Cerebellar cortex (tissue), 1 donor: ENCODE results near the gene CGNL1.

ENCODE experiments used
- DNase-seq: peaks from one replicate; pipeline ENCODE4 v3.0.0-alpha.2; 2015; ENCODE audit warnings: low spot score

CGNL1 gene

GRCh38 chr15:57456559-57456958, 80.3 kb downstream of the CGNL1 start:
- no peak for DNase-seq

- DNase-seq: no peak
Measured at GRCh38 chr15:57457726-57458125, 81.4 kb downstream of the CGNL1 start.

- DNase-seq: no peak
Measured at GRCh38 chr15:57458356-57458781, 82.1 kb downstream of the CGNL1 start.

- DNase-seq: no peak
Measured at GRCh38 chr15:57460208-57460816, 84.0 kb downstream of the CGNL1 start.

GRCh38 chr15:57461541-57461940, 85.2 kb downstream of the CGNL1 start:
- DNase-seq: no peak

- DNase-seq: no peak
Measured at GRCh38 chr15:57462381-57462780, 86.1 kb downstream of the CGNL1 start.

- DNase-seq: no peak
Measured at GRCh38 chr15:57463360-57463759, 87.1 kb downstream of the CGNL1 start.

- DNase-seq: no peak
Measured at GRCh38 chr15:57464480-57464879, 88.2 kb downstream of the CGNL1 start.

GRCh38 chr15:57468486-57468885, 92.2 kb downstream of the CGNL1 start:
- no peak for DNase-seq

GRCh38 chr15:57470543-57470942, 94.2 kb downstream of the CGNL1 start:
- no peak for DNase-seq

GRCh38 chr15:57472861-57473260, 96.6 kb downstream of the CGNL1 start:
- DNase-seq: no peak

GRCh38 chr15:57476533-57476975, 100.2 kb downstream of the CGNL1 start:
- no peak for DNase-seq

GRCh38 chr15:57477736-57478522, 101.6 kb downstream of the CGNL1 start:
- no peak for DNase-seq

- no peak for DNase-seq
Measured at GRCh38 chr15:57479005-57479404, 102.7 kb downstream of the CGNL1 start.

- no peak for DNase-seq
Measured at GRCh38 chr15:57481038-57481705, 104.9 kb downstream of the CGNL1 start.

- no peak for DNase-seq
Measured at GRCh38 chr15:57485869-57486268, 109.6 kb downstream of the CGNL1 start.

GRCh38 chr15:57486833-57487232, 110.5 kb downstream of the CGNL1 start:
- DNase-seq: no peak

- no peak for DNase-seq
Measured at GRCh38 chr15:57489122-57489521, 112.8 kb downstream of the CGNL1 start.

GRCh38 chr15:57493351-57493750, 117.0 kb downstream of the CGNL1 start:
- DNase-seq: no peak

- DNase-seq: no peak
Measured at GRCh38 chr15:57494581-57494980, 118.3 kb downstream of the CGNL1 start.

GRCh38 chr15:57495041-57495440, 118.7 kb downstream of the CGNL1 start:
- DNase-seq: no peak

- DNase-seq: no peak
Measured at GRCh38 chr15:57495554-57496165, 119.4 kb downstream of the CGNL1 start.

- DNase-seq: no peak
Measured at GRCh38 chr15:57496594-57496945, 120.3 kb downstream of the CGNL1 start.
